ENCODE measurements around the gene ADAT3.

The ADAT3 gene

DNA sequence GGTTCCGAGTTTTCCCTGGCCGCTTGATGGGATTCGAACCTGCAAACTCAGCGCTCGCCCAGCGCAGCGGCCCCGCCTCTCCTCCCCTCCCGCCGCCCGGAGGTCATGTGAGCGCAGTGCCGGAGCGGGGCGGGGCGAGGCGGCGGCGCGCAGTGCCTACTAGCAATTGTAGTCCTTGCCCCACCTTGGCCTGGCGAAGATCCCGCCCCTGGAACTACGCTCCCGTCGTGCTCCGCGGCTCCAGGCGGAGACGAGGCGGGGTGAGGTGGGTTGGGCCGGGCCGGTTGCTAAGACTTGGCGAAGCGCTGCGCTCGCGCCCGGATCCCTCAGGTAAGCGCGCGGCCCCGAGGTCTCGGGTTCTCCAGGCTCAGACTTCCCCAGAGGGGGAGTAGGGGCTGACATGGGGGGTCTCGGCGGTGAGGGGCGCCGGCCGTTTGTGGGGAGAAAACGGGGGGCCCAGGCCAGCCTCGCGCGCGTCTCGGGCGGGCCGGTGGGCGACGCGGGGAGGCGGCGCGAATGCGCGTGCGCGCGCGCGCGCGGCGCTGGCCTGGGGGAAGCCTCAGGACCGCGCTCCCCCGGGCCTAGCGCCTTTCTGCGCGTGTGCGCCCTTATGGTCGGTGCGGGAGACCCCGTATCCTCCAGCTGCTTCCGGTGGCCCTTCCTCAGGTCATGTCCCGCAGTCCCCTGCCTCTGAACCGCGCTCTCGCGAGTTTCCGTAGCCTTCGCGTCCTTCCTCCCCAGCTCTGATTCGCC is at the start of gene ADAT3, which contains the start of gene SCAMP4:
TSS of gene ADAT3 (plus strand) at position 290 of the 753 bp plus-strand sequence. CDS start 6,649 bp downstream, outside the sequence.
TSS of gene SCAMP4 (plus strand) at position 290 of the 753 bp plus-strand sequence. CDS start 9,621 bp downstream, outside the sequence.
- TF ChIP-seq, protein P1, sequence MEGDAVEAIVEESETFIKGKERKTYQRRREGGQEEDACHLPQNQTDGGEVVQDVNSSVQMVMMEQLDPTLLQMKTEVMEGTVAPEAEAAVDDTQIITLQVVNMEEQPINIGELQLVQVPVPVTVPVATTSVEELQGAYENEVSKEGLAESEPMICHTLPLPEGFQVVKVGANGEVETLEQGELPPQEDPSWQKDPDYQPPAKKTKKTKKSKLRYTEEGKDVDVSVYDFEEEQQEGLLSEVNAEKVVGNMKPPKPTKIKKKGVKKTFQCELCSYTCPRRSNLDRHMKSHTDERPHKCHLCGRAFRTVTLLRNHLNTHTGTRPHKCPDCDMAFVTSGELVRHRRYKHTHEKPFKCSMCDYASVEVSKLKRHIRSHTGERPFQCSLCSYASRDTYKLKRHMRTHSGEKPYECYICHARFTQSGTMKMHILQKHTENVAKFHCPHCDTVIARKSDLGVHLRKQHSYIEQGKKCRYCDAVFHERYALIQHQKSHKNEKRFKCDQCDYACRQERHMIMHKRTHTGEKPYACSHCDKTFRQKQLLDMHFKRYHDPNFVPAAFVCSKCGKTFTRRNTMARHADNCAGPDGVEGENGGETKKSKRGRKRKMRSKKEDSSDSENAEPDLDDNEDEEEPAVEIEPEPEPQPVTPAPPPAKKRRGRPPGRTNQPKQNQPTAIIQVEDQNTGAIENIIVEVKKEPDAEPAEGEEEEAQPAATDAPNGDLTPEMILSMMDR (IDR thresholded peaks at IDR 0.05; ENCODE audit: extremely low read depth, insufficient read depth, missing control alignments): no peak
- DNase-seq (ENCODE audit: low spot score): peak; percentile 97
- in situ Hi-C loops (cut with MboI; ENCODE audit: low pct_unique_long_range_greater_than_20kb, low sequenced_read_pairs, unreplicated experiment): no loop called here

DNA sequence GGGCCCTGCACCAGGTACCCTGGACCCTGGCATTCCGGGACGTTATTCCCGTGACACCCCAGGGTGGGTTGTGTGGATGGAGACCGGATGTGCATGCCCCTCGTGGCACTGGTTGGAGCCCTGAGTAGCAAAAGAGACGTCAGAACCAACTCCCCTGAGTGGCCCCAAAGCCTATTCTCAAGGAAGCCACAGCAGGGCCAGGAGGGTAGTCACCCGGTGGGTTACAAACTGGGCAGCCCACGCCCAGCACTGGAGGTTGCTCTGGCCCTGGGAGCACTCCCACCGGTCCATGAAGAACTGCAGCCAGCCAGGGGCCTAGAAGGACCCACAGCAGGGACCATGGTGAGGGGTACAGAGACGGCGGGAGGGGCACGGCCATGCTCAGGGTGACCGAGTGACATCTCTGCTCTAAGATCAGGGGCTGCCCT is 49.4 kb upstream of the ADAT3 start:
- TF ChIP-seq, protein P1 (IDR thresholded peaks at IDR 0.05; ENCODE audit: extremely low read depth, insufficient read depth, missing control alignments): no peak
- in situ Hi-C loops (cut with MboI; ENCODE audit: low pct_unique_long_range_greater_than_20kb, low sequenced_read_pairs, unreplicated experiment): no loop called here
- no peak for DNase-seq (ENCODE audit: low spot score)

DNA sequence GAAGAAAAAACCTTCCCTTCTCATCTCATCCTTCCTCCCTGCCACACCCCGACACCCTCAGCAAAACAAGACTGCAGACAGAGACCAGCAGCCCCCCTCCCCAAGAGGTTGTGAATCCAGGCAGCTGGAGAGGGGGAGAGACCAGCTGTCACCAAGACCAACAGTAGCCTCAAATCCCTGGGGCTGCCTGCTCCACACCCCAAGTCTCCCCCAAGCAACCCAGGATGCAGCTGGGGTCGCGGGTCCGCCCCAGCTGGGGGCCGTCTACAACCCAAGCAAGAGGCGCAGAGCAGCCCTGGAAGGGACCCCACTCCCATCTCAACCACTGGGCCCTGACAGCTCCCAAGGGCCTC is 48.9 kb upstream of the ADAT3 start:
- in situ Hi-C loops (cut with MboI; ENCODE audit: low pct_unique_long_range_greater_than_20kb, low sequenced_read_pairs, unreplicated experiment): no loop called here
- no peak for DNase-seq (ENCODE audit: low spot score)
- TF ChIP-seq, protein P1 (IDR thresholded peaks at IDR 0.05; ENCODE audit: extremely low read depth, insufficient read depth, missing control alignments): no peak

DNA sequence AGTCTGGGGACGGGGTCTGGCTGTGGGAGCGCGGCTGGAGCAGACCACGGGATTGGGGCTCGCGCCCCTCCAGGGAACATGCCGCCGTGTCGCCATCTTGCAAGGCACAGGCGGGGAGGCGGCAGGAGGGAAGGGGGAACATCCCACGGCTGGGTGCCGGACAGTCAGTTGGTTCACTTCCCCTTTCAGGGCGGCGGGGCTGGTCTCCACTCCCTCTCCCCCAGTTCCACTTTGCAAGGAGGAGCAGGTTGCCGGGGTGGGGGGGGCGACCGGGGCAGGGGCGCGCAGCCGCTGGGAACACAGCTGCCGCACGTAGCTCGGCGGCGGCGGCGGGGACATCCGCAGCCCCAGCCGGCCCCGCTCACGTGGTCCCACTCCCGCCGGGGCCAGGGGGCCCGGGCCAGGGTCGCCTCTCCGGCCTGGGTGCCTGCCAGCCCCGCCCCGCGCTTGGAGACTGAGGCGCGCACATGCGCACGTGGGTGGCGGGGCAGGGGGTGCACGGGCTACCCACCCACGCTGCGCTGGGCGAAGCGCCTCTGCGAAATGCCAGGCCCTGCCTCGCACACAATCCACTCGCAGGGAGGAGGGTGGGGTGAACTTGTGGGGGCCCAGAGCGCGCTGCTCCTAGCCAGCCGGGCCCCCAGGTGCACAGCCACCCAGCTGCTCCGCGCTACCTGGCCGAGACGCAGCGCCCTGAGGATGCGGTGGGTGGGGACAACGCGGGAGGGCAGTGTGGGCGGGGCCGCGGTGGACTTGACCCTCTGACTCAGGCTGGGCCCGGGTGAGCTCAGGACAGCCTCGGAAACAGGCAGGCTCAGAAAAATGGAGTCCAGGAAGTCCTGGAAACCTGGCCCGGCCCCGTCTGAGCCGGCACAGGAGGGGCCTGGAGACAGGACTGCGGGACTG is 48.2 kb upstream of the ADAT3 start:
- in situ Hi-C loops (cut with MboI; ENCODE audit: low pct_unique_long_range_greater_than_20kb, low sequenced_read_pairs, unreplicated experiment): no loop called here
- DNase-seq (ENCODE audit: low spot score): peak; percentile 89
- TF ChIP-seq, protein P1 (IDR thresholded peaks at IDR 0.05; ENCODE audit: extremely low read depth, insufficient read depth, missing control alignments): no peak

DNA sequence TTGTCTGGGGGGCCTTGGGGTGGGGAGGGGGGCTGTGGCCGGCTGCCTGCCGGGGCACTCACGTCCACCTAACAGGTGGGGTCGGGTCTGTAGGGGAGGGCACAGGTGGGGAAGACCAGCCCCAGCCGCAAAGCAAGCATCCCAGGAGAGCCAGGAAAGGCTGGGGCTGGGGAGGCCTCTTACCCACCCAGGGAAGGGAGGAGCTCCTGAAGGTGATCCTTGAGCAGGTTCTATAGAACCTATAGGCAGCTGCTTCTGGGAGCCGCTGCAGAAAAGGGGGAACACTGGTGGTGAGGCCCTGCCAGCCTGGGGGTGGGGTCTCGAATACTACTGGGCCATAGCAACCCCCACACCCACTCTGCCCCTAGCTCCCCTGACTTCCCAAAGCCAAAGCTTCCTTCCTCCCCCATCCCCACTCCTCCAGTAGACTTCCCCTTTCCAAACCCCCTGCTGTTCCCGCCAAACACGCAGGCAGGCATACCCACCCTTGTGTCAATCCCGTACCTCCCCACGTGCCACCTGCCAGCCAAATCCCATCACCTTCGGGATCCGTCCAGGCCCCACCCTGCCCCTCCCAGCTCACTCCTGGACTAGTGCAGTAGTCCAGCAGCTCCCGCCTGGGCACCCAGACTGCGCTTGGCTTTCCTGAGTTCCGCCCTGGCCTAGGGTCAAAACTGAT is 47.4 kb upstream of the ADAT3 start:
- TF ChIP-seq, protein P1 (IDR thresholded peaks at IDR 0.05; ENCODE audit: extremely low read depth, insufficient read depth, missing control alignments): no peak
- in situ Hi-C loops (cut with MboI; ENCODE audit: low pct_unique_long_range_greater_than_20kb, low sequenced_read_pairs, unreplicated experiment): no loop called here
- no peak for DNase-seq (ENCODE audit: low spot score)

DNA sequence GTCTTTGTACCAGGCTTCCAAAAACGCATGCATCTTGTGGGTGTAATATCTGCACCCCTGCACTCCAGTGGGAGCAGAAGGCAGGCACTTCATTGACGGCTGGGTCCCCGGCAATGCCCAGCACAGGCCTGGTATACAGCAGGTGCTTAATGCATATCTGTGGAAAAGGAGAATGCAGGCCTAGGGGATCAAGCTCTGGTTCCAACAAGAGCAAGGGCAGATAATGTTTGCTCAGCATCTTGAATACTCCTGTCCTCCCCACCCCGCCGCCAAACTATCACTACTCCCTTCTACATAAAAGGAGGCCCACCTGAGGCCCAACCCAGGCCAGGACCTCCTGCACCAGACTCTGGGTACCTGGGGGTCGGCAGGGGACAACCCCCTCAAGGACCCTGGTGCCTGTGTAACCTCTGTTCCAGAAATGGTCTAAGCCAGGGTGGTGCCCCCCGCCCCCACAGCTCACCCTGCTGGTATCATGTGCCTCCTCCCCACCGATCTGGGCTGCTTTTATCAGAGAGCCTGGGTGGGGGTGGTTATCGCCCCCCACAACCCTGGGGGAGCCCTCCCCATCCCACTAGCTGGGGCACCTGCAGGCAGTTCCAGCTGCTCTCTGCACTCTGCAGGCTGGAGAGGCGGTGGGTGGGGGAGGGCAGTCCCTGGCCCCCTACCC is 46.7 kb upstream of the ADAT3 start:
- DNase-seq (ENCODE audit: low spot score): no peak
- TF ChIP-seq, protein P1 (IDR thresholded peaks at IDR 0.05; ENCODE audit: extremely low read depth, insufficient read depth, missing control alignments): no peak
- in situ Hi-C loops (cut with MboI; ENCODE audit: low pct_unique_long_range_greater_than_20kb, low sequenced_read_pairs, unreplicated experiment): no loop called here

Measured in GM13977 (cell line).